BE2C (cell line): ENCODE results near the gene ADCY7.

ENCODE experiments used
- DNase-seq: peaks from one replicate; pipeline ENCODE4 v3.0.0-alpha.2; 2020
- H3K27me3 ChIP-seq: fragments of 250-450 bp; sonication (Bioruptor Pico); 2 replicates; pipeline ENCODE4 v1.5.1; 2020; ENCODE audit warnings: mild to moderate bottlenecking
- H3K36me3 ChIP-seq: fragments of 250-450 bp; sonication (Bioruptor Pico); 2 replicates; pipeline ENCODE4 v1.5.1; 2020; ENCODE audit warnings: mild to moderate bottlenecking
- H3K4me1 ChIP-seq: fragments of 250-450 bp; sonication (Bioruptor Pico); 2 replicates; pipeline ENCODE4 v1.5.1; 2020
- H3K4me3 ChIP-seq: 2 replicates; pipeline ENCODE4 v1.5.1; 2011; ENCODE audit warnings: low read depth, low read length
- H3K9me3 ChIP-seq: fragments of 250-450 bp; sonication (Bioruptor Pico); 2 replicates; pipeline ENCODE4 v1.5.1; 2020
- TF ChIP-seq, protein P1 (sequence below): IDR thresholded peaks from 2 replicates; pipeline ENCODE4 v1.5.1; 2012; ENCODE audit warnings: mild to moderate bottlenecking, low read depth, low read length

Gene ADCY7

DNA sequence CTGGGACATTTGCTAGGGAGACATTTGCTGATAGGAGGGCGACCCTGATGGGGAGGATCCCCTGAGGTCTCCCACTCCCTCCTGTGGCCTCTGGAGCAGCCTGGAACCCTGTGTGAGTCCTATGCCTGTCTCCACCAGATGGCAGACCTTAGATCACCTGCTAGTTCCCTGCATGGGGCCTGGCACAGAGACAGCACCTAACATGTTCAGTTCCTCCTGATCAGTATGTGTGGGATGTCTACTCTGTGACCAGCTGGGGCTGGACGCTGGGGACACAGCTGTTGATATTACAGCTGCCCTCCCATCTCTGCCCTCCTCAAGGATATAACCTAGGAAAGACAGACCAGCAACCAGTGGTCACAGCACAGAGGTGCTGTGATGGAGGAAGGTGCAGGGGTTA, 1.1 kb upstream of the ADCY7 start:
- no peaks in the 10 kb centered on the region; the same call in 1 of the 2 replicates for H3K9me3 ChIP-seq
- peak; percentile 49 for DNase-seq
- no peaks in the 10 kb centered on the region for H3K36me3 ChIP-seq
- no peaks in the 10 kb centered on the region for H3K27me3 ChIP-seq
- no peak overlapping the region for H3K4me3 ChIP-seq
- TF ChIP-seq, protein P1, sequence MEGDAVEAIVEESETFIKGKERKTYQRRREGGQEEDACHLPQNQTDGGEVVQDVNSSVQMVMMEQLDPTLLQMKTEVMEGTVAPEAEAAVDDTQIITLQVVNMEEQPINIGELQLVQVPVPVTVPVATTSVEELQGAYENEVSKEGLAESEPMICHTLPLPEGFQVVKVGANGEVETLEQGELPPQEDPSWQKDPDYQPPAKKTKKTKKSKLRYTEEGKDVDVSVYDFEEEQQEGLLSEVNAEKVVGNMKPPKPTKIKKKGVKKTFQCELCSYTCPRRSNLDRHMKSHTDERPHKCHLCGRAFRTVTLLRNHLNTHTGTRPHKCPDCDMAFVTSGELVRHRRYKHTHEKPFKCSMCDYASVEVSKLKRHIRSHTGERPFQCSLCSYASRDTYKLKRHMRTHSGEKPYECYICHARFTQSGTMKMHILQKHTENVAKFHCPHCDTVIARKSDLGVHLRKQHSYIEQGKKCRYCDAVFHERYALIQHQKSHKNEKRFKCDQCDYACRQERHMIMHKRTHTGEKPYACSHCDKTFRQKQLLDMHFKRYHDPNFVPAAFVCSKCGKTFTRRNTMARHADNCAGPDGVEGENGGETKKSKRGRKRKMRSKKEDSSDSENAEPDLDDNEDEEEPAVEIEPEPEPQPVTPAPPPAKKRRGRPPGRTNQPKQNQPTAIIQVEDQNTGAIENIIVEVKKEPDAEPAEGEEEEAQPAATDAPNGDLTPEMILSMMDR = peak; percentile 67
- peaks cover 23% of the 10 kb centered on the region for H3K4me1 ChIP-seq

DNA sequence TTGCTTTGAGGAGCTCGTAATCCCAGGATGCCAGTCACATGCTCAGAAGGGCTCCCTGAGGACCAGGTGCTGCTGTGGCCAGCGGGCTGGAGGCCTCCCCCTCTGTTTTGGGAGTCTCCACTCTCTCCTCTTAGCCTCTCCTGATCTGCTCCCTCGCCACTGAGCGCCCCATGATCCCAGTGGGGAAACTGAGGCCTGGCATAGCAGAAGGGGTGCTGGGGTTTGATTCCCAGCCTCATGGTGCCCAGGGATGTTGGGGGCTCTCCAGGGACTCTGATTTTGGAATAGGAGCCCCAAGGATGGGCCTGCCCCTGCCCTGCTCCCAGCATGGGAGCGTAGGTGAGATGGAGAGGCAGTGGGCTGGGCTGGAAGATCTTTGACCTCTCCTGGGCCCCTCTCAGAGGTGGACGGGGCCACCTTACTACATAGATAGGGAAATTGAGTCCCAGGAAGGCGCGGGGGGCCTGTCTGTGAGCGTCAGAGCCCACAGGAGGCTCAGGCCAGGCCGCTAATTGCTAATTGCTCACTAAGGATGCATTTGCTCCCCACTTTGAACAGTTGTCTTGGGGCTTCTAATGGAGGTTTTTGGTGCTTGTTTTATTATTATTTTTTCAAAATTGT, 525 bp upstream of the ADCY7 start:
- H3K4me3 ChIP-seq = peak overlapping the region; percentile 58
- H3K9me3 ChIP-seq = no peaks in the 10 kb centered on the region; the same call in 1 of the 2 replicates
- DNase-seq = no peak

DNA sequence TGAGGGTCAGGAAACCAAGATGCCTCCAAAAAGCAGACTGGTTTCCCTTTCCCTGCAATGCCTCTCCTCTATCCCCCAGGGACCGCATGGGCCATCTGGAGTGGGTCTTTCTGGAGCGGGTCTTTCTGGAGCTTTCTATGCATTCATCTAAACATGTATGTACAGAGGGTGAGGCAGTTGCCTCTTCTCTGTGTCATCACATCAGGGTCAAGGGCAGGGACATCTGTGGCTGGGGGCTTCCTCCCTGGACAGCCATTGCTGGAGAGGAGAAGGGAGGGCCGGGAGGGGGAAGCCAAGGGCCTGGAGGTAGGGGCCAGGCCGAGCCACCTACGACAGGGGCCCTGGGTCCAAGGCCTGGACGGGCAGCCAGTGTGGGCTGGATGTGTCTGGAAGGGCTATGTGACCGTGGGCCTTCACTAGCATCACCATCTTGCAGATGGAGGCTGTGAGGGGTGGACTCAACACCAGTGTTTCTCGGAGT, 840 bp downstream of the ADCY7 start:
- no peaks in the 10 kb centered on the region for H3K36me3 ChIP-seq

More for the DNA sequence above, 525 bp upstream of the ADCY7 start:
- TF ChIP-seq, protein P1 = no peak
- peaks cover 23% of the 10 kb centered on the region for H3K4me1 ChIP-seq
- no peaks in the 10 kb centered on the region for H3K36me3 ChIP-seq
- no peaks in the 10 kb centered on the region for H3K27me3 ChIP-seq

DNA sequence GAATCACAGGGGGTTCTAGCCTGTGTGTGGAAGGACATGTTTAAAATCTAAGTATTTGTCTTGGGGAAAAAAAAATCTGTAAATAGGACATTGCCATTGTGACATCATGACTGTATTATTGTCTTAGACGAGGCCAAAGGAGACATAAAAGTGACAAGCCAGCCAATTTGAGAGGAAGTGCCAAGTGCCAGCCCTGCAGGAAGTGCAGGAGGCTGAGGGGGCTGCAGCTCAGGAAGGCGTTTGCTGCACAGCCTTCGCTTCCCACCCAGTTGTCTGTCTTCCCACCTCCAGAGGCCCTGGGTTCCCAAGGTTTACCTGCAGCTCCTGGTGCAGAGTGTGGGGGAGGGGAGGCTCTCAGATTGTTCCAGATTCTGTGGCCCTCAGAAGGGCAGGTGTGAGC, 1.3 kb downstream of the ADCY7 start:
- H3K4me3 ChIP-seq = no peak overlapping the region
- no peaks in the 10 kb centered on the region; the same call in 1 of the 2 replicates for H3K9me3 ChIP-seq
- peak; percentile 8 for DNase-seq
- H3K27me3 ChIP-seq = no peaks in the 10 kb centered on the region
- H3K4me1 ChIP-seq = peaks cover 23% of the 10 kb centered on the region
- TF ChIP-seq, protein P1 = no peak
- H3K36me3 ChIP-seq = no peaks in the 10 kb centered on the region

More for the DNA sequence above, 840 bp downstream of the ADCY7 start:
- peaks cover 23% of the 10 kb centered on the region for H3K4me1 ChIP-seq
- peak overlapping the region; percentile 58 for H3K4me3 ChIP-seq
- no peaks in the 10 kb centered on the region for H3K27me3 ChIP-seq
- TF ChIP-seq, protein P1 = no peak
- peak; percentile 66 for DNase-seq
- H3K9me3 ChIP-seq = no peaks in the 10 kb centered on the region; the same call in 1 of the 2 replicates

DNA sequence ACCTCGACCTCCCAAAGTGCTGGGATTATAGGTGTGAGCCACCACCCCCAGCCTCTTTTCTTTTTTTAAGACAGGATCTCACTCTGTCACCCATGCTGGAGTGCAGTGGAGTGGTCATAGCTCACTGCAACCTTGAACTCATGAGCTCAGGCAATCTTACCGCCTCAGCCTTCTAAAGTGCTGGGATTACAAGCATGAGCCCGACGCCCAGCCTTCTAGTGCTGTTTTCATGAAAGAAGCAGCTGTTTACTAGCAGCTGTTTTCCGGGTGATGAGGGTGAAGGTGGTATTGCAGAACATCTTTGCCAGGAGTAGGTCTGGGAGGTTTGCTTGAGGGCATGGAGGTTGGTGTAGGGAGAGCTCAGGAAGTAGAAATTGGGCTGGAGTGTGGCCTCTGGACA, 2.0 kb downstream of the ADCY7 start:
- Histone ChIP-seq H3K9me3 (no peaks in the 10 kb centered on the region; the same call in 1 of the 2 replicates), H3K27me3 (no peaks in the 10 kb centered on the region), H3K4me1 (peaks cover 23% of the 10 kb centered on the region), H3K4me3 (no peak overlapping the region), H3K36me3 (no peaks in the 10 kb centered on the region)
- DNase-seq = no peak
- TF ChIP-seq, protein P1 = no peak

DNA sequence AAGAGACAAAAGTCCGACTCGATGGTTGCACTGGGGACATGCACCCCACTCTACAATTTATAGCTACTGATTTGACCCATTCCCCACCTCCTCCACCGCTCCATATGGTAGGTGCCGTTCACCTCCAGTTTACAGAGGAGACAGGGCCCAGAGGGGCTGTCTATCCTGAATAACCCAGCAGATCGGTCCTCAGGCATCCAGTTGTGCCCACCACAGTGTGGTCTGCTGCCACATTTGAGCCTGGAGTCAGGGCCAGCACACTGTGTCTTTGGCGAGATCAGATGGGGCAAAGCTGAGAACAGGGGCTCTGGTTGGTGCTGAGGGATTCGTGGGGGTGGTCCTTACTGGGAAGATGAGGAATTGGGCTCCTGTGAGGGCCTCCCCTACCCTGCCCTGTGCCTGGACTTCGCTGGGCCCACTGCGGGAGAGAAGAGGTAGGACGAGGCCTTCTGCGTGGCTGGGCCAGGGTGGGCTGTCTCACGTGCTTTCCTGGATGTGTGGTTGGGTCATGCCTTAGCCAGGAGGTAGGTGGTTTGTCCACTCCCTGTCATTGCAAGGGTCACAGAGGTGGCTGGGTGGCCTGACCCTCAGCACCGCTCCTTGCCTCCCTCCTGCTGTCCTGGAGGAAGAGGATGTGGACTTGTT, 2.8 kb downstream of the ADCY7 start:
- TF ChIP-seq, protein P1 = no peak
- H3K4me1 ChIP-seq = peaks cover 23% of the 10 kb centered on the region
- no peaks in the 10 kb centered on the region for H3K36me3 ChIP-seq
- H3K27me3 ChIP-seq = no peaks in the 10 kb centered on the region
- no peak overlapping the region for H3K4me3 ChIP-seq
- no peak for DNase-seq
- H3K9me3 ChIP-seq = no peaks in the 10 kb centered on the region; the same call in 1 of the 2 replicates
